ENCODE results near the gene ADGRV1.
"Not testable (repeated sequence)": the region's sequence is repeated elsewhere in the genome, so short reads cannot be mapped to it uniquely, and the experiment has no call there.

The ADGRV1 gene

GRCh38 chr5:90654215-90654614 is 95.6 kb downstream of the ADGRV1 start:
- no peak for DNase-seq

- no peak for DNase-seq
These were observed 96.8 kb downstream of the ADGRV1 start for GRCh38 chr5:90655423-90655822.

GRCh38 chr5:90657030-90657429 is 98.4 kb downstream of the ADGRV1 start:
- DNase-seq = no peak

GRCh38 chr5:90657788-90658187 is 99.2 kb downstream of the ADGRV1 start:
- no peak for DNase-seq

- DNase-seq = no peak
These were observed 100.0 kb downstream of the ADGRV1 start for GRCh38 chr5:90658620-90659019.

GRCh38 chr5:90668079-90668565 is 109.5 kb downstream of the ADGRV1 start:
- not testable (repeated sequence) for DNase-seq

GRCh38 chr5:90675222-90675621 is 116.6 kb downstream of the ADGRV1 start:
- no peak for DNase-seq

GRCh38 chr5:90680921-90681563 is 122.4 kb downstream of the ADGRV1 start:
- DNase-seq = no peak

- DNase-seq = no peak
These were observed 123.7 kb downstream of the ADGRV1 start for GRCh38 chr5:90682278-90682677.

GRCh38 chr5:90685425-90686022 is 126.9 kb downstream of the ADGRV1 start:
- no peak for DNase-seq

- DNase-seq = not testable (repeated sequence)
These were observed 127.8 kb downstream of the ADGRV1 start for GRCh38 chr5:90686363-90686762.

- not testable (repeated sequence) for DNase-seq
These were observed 128.9 kb downstream of the ADGRV1 start for GRCh38 chr5:90687458-90687857.

GRCh38 chr5:90689064-90689463 is 130.5 kb downstream of the ADGRV1 start:
- no peak for DNase-seq

GRCh38 chr5:90690307-90690706 is 131.7 kb downstream of the ADGRV1 start:
- DNase-seq = no peak

- DNase-seq = no peak
These were observed 132.9 kb downstream of the ADGRV1 start for GRCh38 chr5:90691533-90691932.

GRCh38 chr5:90696153-90696552 is 137.6 kb downstream of the ADGRV1 start:
- no peak for DNase-seq

GRCh38 chr5:90700299-90700698 is 141.7 kb downstream of the ADGRV1 start:
- no peak for DNase-seq

- DNase-seq = no peak
These were observed 145.3 kb downstream of the ADGRV1 start for GRCh38 chr5:90703932-90704331.

GRCh38 chr5:90707698-90708097 is 149.1 kb downstream of the ADGRV1 start:
- DNase-seq = no peak

- DNase-seq = no peak
These were observed 150.9 kb downstream of the ADGRV1 start for GRCh38 chr5:90709323-90710155.

- DNase-seq = no peak
These were observed 159.8 kb downstream of the ADGRV1 start for GRCh38 chr5:90718387-90718786.

GRCh38 chr5:90739567-90739966 is 181.0 kb downstream of the ADGRV1 start:
- no peak for DNase-seq

GRCh38 chr5:90740244-90740799 is 181.7 kb downstream of the ADGRV1 start:
- no peak for DNase-seq

Measured in DMS79 (cell line).